MM.1S (cell line): ENCODE data around the gene ABCA13.

Experiments used
- DNase-seq: peaks from one replicate; pipeline ENCODE4 v3.0.0-alpha.2; 2015
- H2AFZ ChIP-seq: fragments of 300-600 bp; sonication (generic); 2 replicates; pipeline ENCODE4 v1.6.0; 2016; ENCODE audit warnings: antibody characterized with exemption, low read length
- H3F3A ChIP-seq: fragments of 300-600 bp; sonication (generic); 2 replicates; pipeline ENCODE4 v1.6.1; 2016; ENCODE audit warnings: mild to moderate bottlenecking, antibody characterized with exemption, low read length, moderate library complexity, mixed read lengths; ENCODE audit not compliant: insufficient read depth
- H3K27ac ChIP-seq: fragments of 300-600 bp; sonication (generic); 2 replicates; pipeline ENCODE4 v1.5.1; 2016; ENCODE audit warnings: mild to moderate bottlenecking, low read length
- H3K27me3 ChIP-seq: fragments of 300-600 bp; sonication (generic); replicated peaks from 2 replicates; pipeline ENCODE4 v1.6.0; 2016; ENCODE audit warnings: low read length; ENCODE audit not compliant: insufficient read depth
- H3K36me3 ChIP-seq: fragments of 300-600 bp; sonication (generic); replicated peaks from 2 replicates; pipeline ENCODE4 v1.6.1; 2016; ENCODE audit warnings: mild to moderate bottlenecking, low read length, mixed read lengths; ENCODE audit not compliant: insufficient read depth
- H3K4me1 ChIP-seq: fragments of 300-600 bp; sonication (generic); 2 replicates; pipeline ENCODE4 v1.6.1; 2016; ENCODE audit warnings: low read length, mixed read lengths
- H3K4me2 ChIP-seq: fragments of 300-600 bp; sonication (generic); 2 replicates; pipeline ENCODE4 v1.6.0; 2016; ENCODE audit warnings: low read depth, low read length
- H3K4me3 ChIP-seq: fragments of 300-600 bp; sonication (generic); 2 replicates; pipeline ENCODE4 v1.5.1; 2016; ENCODE audit warnings: low read length, mixed read lengths
- H3K79me2 ChIP-seq: fragments of 300-600 bp; sonication (generic); 2 replicates; pipeline ENCODE4 v1.6.1; 2016; ENCODE audit warnings: mixed run types, low read length, mixed read lengths
- H3K9ac ChIP-seq: fragments of 300-600 bp; sonication (generic); 2 replicates; pipeline ENCODE4 v1.6.1; 2016; ENCODE audit warnings: low read length, mixed read lengths
- H3K9me2 ChIP-seq: fragments of 300-600 bp; sonication (generic); replicated peaks from 2 replicates; pipeline ENCODE4 v1.6.1; 2016; ENCODE audit warnings: mild to moderate bottlenecking, low read length, mixed read lengths; ENCODE audit not compliant: insufficient read depth
- H3K9me3 ChIP-seq: fragments of 300-600 bp; sonication (generic); replicated peaks from 2 replicates; pipeline ENCODE4 v1.6.1; 2016; ENCODE audit warnings: mild to moderate bottlenecking, low read length, mixed read lengths; ENCODE audit not compliant: insufficient read depth
- H4K20me1 ChIP-seq: fragments of 300-600 bp; sonication (generic); 2 replicates; pipeline ENCODE4 v1.6.1; 2016; ENCODE audit warnings: mild to moderate bottlenecking, low read length, moderate library complexity, mixed read lengths; ENCODE audit not compliant: insufficient read depth
- CTCF ChIP-seq: fragments of 300-600 bp; sonication (generic); IDR thresholded peaks from 2 replicates; pipeline ENCODE4 v1.5.1; 2016; ENCODE audit warnings: antibody characterized with exemption, low read length, mixed read lengths
- EZH2 ChIP-seq: fragments of 300-600 bp; sonication (generic); optimal IDR thresholded peaks from 2 replicates; pipeline ENCODE3; 2017; ENCODE audit warnings: low read depth, mild to moderate bottlenecking, antibody characterized with exemption, low read length, mixed read lengths
- EZH2phosphoT487 ChIP-seq: fragments of 300-600 bp; sonication (generic); IDR thresholded peaks from 2 replicates; pipeline ENCODE4 v1.6.1; 2018; ENCODE audit warnings: antibody characterized with exemption, low read length

Gene ABCA13

GRCh38 chr7:48472640-48473039 is 301.4 kb downstream of the ABCA13 start:
- no peak overlapping the region for H3K4me2 ChIP-seq
- no peaks in the 10 kb centered on the region for H3K9me2 ChIP-seq
- H3K4me3 ChIP-seq: no peak overlapping the region
- no peak for TF ChIP-seq EZH2
- no peak for TF ChIP-seq CTCF
- no peak for TF ChIP-seq EZH2phosphoT487
- H3K4me1 ChIP-seq: no peaks in the 10 kb centered on the region
- no peaks in the 10 kb centered on the region for H3K79me2 ChIP-seq
- H4K20me1 ChIP-seq: no peaks in the 10 kb centered on the region
- no peaks in the 10 kb centered on the region for H3K27me3 ChIP-seq
- H3K9me3 ChIP-seq: no peaks in the 10 kb centered on the region
- no peak overlapping the region for H3K9ac ChIP-seq
- no peaks in the 10 kb centered on the region for H3F3A ChIP-seq
- no peak overlapping the region for H3K27ac ChIP-seq
- DNase-seq: no peak
- H3K36me3 ChIP-seq: no peaks in the 10 kb centered on the region
- no peak overlapping the region for H2AFZ ChIP-seq

GRCh38 chr7:48473205-48473865 is 302.1 kb downstream of the ABCA13 start:
- H3K4me2 ChIP-seq: no peak overlapping the region
- H3F3A ChIP-seq: no peaks in the 10 kb centered on the region
- no peak overlapping the region for H2AFZ ChIP-seq
- H3K4me1 ChIP-seq: no peaks in the 10 kb centered on the region
- no peaks in the 10 kb centered on the region for H3K9me3 ChIP-seq
- no peak overlapping the region for H3K27ac ChIP-seq
- H3K27me3 ChIP-seq: no peaks in the 10 kb centered on the region
- TF ChIP-seq EZH2phosphoT487: no peak
- TF ChIP-seq EZH2: no peak
- no peak for TF ChIP-seq CTCF
- no peaks in the 10 kb centered on the region for H3K9me2 ChIP-seq
- no peaks in the 10 kb centered on the region for H4K20me1 ChIP-seq
- no peaks in the 10 kb centered on the region for H3K79me2 ChIP-seq
- no peak overlapping the region for H3K4me3 ChIP-seq
- H3K9ac ChIP-seq: no peak overlapping the region
- no peak for DNase-seq
- no peaks in the 10 kb centered on the region for H3K36me3 ChIP-seq

GRCh38 chr7:48481235-48481634 is 310.0 kb downstream of the ABCA13 start:
- Histone ChIP-seq H3K9ac (no peak overlapping the region), H3K36me3 (no peaks in the 10 kb centered on the region), H3K9me3 (no peaks in the 10 kb centered on the region), H4K20me1 (no peaks in the 10 kb centered on the region), H3K9me2 (no peaks in the 10 kb centered on the region), H3F3A (no peaks in the 10 kb centered on the region), H3K4me2 (no peak overlapping the region), H3K79me2 (no peaks in the 10 kb centered on the region), H3K4me3 (no peak overlapping the region), H3K4me1 (no peaks in the 10 kb centered on the region), H3K27me3 (no peaks in the 10 kb centered on the region), H3K27ac (no peak overlapping the region), H2AFZ (no peak overlapping the region)
- no peak for DNase-seq
- no peak for TF ChIP-seq EZH2phosphoT487

- Histone ChIP-seq H2AFZ (no peak overlapping the region), H3K4me2 (no peak overlapping the region), H3F3A (no peaks in the 10 kb centered on the region), H3K27ac (no peak overlapping the region), H3K27me3 (no peaks in the 10 kb centered on the region), H4K20me1 (no peaks in the 10 kb centered on the region), H3K9me2 (no peaks in the 10 kb centered on the region), H3K4me1 (no peaks in the 10 kb centered on the region), H3K9me3 (no peaks in the 10 kb centered on the region), H3K36me3 (no peaks in the 10 kb centered on the region), H3K4me3 (no peak overlapping the region), H3K79me2 (no peaks in the 10 kb centered on the region), H3K9ac (no peak overlapping the region)
- TF ChIP-seq EZH2 (no peak), EZH2phosphoT487 (no peak), CTCF (no peak)
- DNase-seq: no peak
These were observed 326.3 kb downstream of the ABCA13 start for GRCh38 chr7:48497521-48497920.
